ENCODE measurements around the gene MEGF6.

DNA sequence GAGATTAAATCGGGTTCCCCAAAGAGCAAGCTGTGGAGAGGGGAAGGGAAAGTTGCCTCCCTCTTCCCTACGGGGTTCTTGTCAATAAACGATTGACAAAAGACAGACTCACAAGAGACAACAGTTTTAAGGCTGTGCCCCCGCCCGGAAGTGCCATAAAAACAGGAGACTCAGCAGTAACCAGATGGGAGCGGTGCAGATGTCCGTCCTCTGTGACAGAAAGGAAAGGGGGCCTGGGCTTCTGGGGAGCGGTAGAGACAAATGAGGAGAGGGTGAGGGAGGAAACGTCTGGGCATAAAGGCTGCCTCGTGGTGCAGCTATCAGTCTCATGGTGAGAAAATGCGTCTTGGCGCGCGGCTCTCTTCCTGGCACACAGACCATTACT, 46.9 kb upstream of the MEGF6 start:
- TF ChIP-seq, protein P1, sequence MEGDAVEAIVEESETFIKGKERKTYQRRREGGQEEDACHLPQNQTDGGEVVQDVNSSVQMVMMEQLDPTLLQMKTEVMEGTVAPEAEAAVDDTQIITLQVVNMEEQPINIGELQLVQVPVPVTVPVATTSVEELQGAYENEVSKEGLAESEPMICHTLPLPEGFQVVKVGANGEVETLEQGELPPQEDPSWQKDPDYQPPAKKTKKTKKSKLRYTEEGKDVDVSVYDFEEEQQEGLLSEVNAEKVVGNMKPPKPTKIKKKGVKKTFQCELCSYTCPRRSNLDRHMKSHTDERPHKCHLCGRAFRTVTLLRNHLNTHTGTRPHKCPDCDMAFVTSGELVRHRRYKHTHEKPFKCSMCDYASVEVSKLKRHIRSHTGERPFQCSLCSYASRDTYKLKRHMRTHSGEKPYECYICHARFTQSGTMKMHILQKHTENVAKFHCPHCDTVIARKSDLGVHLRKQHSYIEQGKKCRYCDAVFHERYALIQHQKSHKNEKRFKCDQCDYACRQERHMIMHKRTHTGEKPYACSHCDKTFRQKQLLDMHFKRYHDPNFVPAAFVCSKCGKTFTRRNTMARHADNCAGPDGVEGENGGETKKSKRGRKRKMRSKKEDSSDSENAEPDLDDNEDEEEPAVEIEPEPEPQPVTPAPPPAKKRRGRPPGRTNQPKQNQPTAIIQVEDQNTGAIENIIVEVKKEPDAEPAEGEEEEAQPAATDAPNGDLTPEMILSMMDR (IDR thresholded peaks at IDR 0.05; ENCODE audit: low read depth, low read length): no peak
- no peak for TF ChIP-seq EZH2phosphoT487 (IDR thresholded peaks at IDR 0.05; ENCODE audit: low read depth)

Data from OCI-LY3 (cell line).